ENCODE results near the gene FLYWCH1. TPM values are rescaled to one million over a fixed set of nuclear protein-coding genes. Genes with fewer than 3 reads are reported as not detected.

Gene FLYWCH1
- total RNA-seq, 4 donors from 2014 or later: 31.3 to 49.8 (median 41.5) TPM

- no peaks in the 10 kb centered on the region for H3K36me3 ChIP-seq
- H3K27me3 ChIP-seq: peaks cover 34% of the 10 kb centered on the region
- TF ChIP-seq, protein P1, sequence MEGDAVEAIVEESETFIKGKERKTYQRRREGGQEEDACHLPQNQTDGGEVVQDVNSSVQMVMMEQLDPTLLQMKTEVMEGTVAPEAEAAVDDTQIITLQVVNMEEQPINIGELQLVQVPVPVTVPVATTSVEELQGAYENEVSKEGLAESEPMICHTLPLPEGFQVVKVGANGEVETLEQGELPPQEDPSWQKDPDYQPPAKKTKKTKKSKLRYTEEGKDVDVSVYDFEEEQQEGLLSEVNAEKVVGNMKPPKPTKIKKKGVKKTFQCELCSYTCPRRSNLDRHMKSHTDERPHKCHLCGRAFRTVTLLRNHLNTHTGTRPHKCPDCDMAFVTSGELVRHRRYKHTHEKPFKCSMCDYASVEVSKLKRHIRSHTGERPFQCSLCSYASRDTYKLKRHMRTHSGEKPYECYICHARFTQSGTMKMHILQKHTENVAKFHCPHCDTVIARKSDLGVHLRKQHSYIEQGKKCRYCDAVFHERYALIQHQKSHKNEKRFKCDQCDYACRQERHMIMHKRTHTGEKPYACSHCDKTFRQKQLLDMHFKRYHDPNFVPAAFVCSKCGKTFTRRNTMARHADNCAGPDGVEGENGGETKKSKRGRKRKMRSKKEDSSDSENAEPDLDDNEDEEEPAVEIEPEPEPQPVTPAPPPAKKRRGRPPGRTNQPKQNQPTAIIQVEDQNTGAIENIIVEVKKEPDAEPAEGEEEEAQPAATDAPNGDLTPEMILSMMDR (IDR thresholded peaks at IDR 0.05): no peak
- TF ChIP-seq POLR2A (IDR thresholded peaks at IDR 0.05): peak in 1 of 2 donors; percentile 37
- intact Hi-C loops (cut with DNase I): no loop called here
- H3K9me3 ChIP-seq: no peaks in the 10 kb centered on the region
- no peak within 1 kb of the TSS for H3K27ac ChIP-seq
- peaks cover 39 to 59% of the 10 kb centered on the region in 2 donors for H3K4me1 ChIP-seq
- peak; percentile 79 to 83 for DNase-seq
- WGBS, 2 donors: 3% methylated on average over 12 of the region's 98 CpGs; no CpG with 5 or more reads in 1 of the 2 donors
- peak within 1 kb of the TSS; percentile 5 to 55 (median 44) for H3K4me3 ChIP-seq (replicated peaks in 1 of 3)
Observed at GRCh38 chr16:2968738-2969544, 57.2 kb downstream of the FLYWCH1 start, which contains the start of gene PAQR4. Gene PAQR4 (plus strand): TSS chr16:2969348. CDS start chr16:2969675, 327 bp downstream.

DNA sequence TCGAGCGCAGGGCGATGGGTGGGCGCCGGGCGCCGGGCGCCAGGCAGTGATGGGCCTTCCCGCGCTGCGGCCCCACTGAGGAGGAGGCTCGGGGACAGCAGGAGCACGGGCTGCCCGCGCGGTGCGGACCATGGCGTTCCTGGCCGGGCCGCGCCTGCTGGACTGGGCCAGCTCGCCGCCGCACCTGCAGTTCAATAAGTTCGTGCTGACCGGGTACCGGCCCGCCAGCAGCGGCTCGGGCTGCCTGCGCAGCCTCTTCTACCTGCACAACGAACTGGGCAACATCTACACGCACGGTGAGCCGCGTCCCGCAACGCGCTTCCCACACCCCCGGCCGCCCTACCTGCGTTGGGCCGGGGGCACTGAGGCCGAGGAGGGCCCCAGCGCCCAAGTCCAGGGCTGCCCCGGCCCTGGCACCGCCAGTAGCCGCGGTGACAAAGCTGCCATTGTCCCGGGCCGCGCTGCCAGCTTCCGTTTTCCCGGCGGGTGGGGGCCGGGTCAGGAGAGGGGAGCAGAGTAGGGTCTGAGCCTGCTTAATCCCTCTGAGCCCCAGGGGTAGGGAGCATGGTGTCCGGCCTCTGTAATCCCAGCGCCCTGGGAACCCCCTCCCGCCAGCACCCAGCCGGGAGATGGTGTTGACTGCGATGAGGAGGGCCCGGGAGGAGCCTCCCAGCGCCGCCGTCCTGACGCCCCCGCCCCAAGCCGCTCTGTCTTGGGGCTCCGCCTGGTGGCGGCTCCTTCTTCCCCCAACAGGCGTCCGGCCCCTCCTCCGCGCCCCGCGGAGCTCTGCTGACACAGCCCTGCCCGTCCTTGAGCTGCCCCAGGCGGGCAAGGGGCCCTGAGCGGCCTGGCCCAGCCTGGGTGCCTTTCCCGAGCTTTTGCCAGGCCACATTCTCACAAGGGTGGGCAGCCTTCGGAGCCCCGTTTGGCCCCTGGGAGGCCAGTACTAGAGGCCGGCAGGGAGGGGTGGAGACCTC is 58.1 kb downstream of the FLYWCH1 start:
- TF ChIP-seq POLR2A (IDR thresholded peaks at IDR 0.05): no peak
- TF ChIP-seq, protein P1 (IDR thresholded peaks at IDR 0.05): peak in 1 of 6 experiments; percentile 14
- intact Hi-C loops (cut with DNase I): no loop called here
- Histone ChIP-seq H3K4me3 (replicated peaks in 1 of 3) (peak overlapping the region; percentile 5 to 55 (median 44)), H3K27me3 (peaks cover 25% of the 10 kb centered on the region), H3K4me1 (peaks cover 31 to 50% of the 10 kb centered on the region in 2 donors), H3K27ac (no peak overlapping the region), H3K36me3 (no peaks in the 10 kb centered on the region), H3K9me3 (no peaks in the 10 kb centered on the region)
- DNase-seq: peak in 1 of 2 donors; percentile 30
- WGBS, 2 donors: 1 to 5% methylated on average over 8 to 32 of the region's 83 CpGs

DNA sequence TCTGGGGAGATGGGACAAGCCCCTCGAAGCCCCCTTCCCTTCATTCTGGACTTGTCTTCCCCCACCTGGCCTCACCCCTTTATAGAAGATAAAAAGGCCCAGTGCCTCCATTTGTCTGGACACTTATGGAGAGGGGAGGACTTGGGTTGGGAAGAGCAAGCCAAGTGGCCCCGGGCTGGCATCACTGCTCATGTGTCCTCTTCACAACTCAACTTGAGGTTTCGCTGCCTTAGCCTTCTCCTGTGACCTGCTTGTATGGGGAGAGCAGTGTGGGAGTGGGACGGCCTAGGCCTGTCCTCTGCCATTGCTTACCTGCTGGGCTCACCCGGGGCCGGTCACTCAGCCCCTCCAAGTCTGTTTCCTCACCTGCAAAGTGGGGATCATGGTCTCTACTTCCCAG is 58.8 kb downstream of the FLYWCH1 start:
- no peak overlapping the region for H3K27ac ChIP-seq
- TF ChIP-seq, protein P1 (IDR thresholded peaks at IDR 0.05): no peak
- TF ChIP-seq POLR2A (IDR thresholded peaks at IDR 0.05): no peak
- no peak for DNase-seq
- WGBS, 2 donors: 82 to 84% methylated on average over 6 of the region's 6 CpGs
- H3K4me1 ChIP-seq: peaks cover 25 to 45% of the 10 kb centered on the region in 2 donors
- no peaks in the 10 kb centered on the region for H3K36me3 ChIP-seq
- intact Hi-C loops (cut with DNase I): no loop called here
- no peaks in the 10 kb centered on the region for H3K9me3 ChIP-seq
- H3K27me3 ChIP-seq: peaks cover 19% of the 10 kb centered on the region
- H3K4me3 ChIP-seq (replicated peaks in 1 of 3): no peak overlapping the region

DNA sequence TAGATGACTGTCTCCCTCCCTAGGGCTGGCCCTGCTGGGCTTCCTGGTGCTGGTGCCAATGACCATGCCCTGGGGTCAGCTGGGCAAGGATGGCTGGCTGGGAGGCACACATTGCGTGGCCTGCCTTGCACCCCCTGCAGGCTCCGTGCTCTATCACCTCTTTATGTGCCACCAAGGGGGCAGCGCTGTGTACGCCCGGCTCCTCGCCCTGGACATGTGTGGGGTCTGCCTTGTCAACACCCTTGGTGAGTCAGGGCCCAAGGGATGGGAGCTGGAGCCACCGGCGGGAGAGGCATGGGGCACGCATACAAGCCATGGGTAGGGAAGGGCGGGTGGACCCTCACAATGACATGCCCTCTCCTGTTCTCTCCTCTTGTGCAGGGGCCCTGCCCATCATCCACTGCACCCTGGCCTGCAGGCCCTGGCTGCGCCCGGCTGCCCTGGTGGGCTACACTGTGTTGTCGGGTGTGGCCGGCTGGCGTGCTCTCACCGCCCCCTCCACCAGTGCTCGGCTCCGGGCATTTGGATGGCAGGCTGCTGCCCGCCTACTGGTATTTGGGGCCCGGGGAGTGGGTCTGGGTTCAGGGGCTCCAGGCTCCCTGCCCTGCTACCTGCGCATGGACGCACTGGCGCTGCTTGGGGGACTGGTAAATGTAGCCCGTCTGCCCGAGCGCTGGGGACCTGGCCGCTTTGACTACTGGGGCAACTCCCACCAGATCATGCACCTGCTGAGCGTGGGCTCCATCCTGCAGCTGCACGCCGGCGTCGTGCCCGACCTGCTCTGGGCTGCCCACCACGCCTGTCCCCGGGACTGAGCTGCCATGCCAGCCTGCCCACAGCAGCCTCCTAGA is 59.6 kb downstream of the FLYWCH1 start:
- intact Hi-C loops (cut with DNase I): no loop called here
- no peak for DNase-seq

More for the DNA sequence above, 59.6 kb downstream of the FLYWCH1 start:
- 94 to 96% methylated on average over 15 to 20 of the region's 35 CpGs for WGBS, 2 donors
- H3K4me1 ChIP-seq: peaks cover 25 to 45% of the 10 kb centered on the region in 2 donors
- peaks cover 12% of the 10 kb centered on the region for H3K27me3 ChIP-seq
- H3K36me3 ChIP-seq: no peaks in the 10 kb centered on the region
- no peak overlapping the region for H3K4me3 ChIP-seq (replicated peaks in 1 of 3)
- no peaks in the 10 kb centered on the region for H3K9me3 ChIP-seq
- no peak for TF ChIP-seq POLR2A (IDR thresholded peaks at IDR 0.05)
- TF ChIP-seq, protein P1 (IDR thresholded peaks at IDR 0.05): no peak
- no peak overlapping the region for H3K27ac ChIP-seq
